GM20000 (cell line): ENCODE results near the gene LMO7.

Source experiments
- DNase-seq: peaks from one replicate; pipeline ENCODE4 v3.0.0; 2012; ENCODE audit warnings: low spot score
- TF ChIP-seq, protein P1 (sequence below): IDR thresholded peaks from 2 replicates; pipeline ENCODE4 v1.5.1; 2012; ENCODE audit warnings: mild to moderate bottlenecking, control low read depth; ENCODE audit errors: extremely low read depth, missing control alignments

LMO7 gene

GRCh38 chr13:75754936-75755335, 118.8 kb downstream of the LMO7 start:
- no peak for DNase-seq
- TF ChIP-seq, protein P1, sequence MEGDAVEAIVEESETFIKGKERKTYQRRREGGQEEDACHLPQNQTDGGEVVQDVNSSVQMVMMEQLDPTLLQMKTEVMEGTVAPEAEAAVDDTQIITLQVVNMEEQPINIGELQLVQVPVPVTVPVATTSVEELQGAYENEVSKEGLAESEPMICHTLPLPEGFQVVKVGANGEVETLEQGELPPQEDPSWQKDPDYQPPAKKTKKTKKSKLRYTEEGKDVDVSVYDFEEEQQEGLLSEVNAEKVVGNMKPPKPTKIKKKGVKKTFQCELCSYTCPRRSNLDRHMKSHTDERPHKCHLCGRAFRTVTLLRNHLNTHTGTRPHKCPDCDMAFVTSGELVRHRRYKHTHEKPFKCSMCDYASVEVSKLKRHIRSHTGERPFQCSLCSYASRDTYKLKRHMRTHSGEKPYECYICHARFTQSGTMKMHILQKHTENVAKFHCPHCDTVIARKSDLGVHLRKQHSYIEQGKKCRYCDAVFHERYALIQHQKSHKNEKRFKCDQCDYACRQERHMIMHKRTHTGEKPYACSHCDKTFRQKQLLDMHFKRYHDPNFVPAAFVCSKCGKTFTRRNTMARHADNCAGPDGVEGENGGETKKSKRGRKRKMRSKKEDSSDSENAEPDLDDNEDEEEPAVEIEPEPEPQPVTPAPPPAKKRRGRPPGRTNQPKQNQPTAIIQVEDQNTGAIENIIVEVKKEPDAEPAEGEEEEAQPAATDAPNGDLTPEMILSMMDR, result no peak

- no peak for DNase-seq
- TF ChIP-seq, protein P1, result no peak
These were observed 121.2 kb downstream of the LMO7 start for GRCh38 chr13:75757336-75757735.

GRCh38 chr13:75759531-75759930, 123.4 kb downstream of the LMO7 start:
- TF ChIP-seq, protein P1, result no peak
- no peak for DNase-seq

DNA sequence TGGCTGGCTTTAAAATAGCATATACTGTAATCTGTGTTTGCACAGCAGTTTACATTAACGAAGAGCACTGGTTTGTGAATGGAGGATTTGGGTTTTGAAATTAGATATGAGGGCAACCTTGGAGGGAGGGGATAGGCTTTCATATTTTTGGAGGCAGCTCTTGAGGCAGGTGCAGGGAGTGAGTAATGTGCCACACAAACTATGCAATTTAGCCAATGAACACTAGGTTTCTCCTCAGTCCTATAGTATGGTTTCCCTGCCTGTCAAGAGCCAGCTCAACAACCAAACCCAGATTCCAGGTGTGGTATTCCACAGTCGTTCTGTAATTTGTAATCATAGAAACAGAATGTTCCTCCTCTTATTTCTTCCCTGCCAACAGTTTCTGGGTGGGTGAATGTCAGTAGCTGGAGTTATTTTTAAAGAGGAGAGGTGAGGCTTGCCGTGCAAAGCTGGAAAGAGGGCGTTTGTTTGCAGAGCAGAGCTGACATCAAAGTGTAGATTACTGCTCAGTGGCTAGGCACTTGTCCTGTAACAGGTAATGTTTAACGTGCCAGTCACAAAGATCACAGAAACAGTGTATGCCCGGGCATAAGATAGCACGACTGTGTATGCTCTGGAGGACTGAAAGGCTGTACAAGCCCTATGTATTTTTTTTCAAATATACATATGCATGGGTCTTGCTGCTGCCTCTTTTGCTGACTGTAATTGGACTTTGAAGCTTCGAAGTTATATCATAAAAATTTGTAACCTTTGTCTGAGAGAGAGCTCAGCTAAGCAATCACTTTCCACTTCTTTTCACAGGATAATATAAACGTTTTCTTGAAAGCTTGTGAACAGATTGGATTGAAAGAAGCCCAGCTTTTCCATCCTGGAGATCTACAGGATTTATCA, 124.2 kb downstream of the LMO7 start:
- TF ChIP-seq, protein P1, result no peak
- peak; percentile 33 for DNase-seq

GRCh38 chr13:75761369-75761768, 125.2 kb downstream of the LMO7 start:
- peak; percentile 37 for DNase-seq
- TF ChIP-seq, protein P1, result no peak

GRCh38 chr13:75762076-75762937, 126.2 kb downstream of the LMO7 start:
- TF ChIP-seq, protein P1, result no peak
- DNase-seq, result peak; percentile 53

GRCh38 chr13:75762955-75763354, 126.8 kb downstream of the LMO7 start:
- no peak for DNase-seq
- TF ChIP-seq, protein P1, result no peak
